SH-SY5Y (cell line): ENCODE results near the gene COL19A1.
A peak's percentile ranks its signal among the peaks of the same experiment; 100 is the strongest.

Experiments
- GATA2 ChIP-seq: IDR thresholded peaks from 2 replicates; pipeline ENCODE4 v1.6.1; 2011; ENCODE audit warnings: mild to moderate bottlenecking, low read depth, low read length
- GATA3 ChIP-seq: IDR thresholded peaks from 2 replicates; pipeline ENCODE4 v1.6.1; 2011; ENCODE audit warnings: low read depth, mild to moderate bottlenecking, low read length, moderate library complexity

COL19A1 gene

GRCh38 chr6:69915346-69915745, 49.0 kb downstream of the COL19A1 start:
- TF ChIP-seq GATA3, result no peak
- no peak for TF ChIP-seq GATA2

- TF ChIP-seq GATA3 (no peak), GATA2 (no peak)
Measured at GRCh38 chr6:69917834-69918233, 51.5 kb downstream of the COL19A1 start.

GRCh38 chr6:69918813-69919475, 52.6 kb downstream of the COL19A1 start:
- no peak for TF ChIP-seq GATA3
- no peak for TF ChIP-seq GATA2

GRCh38 chr6:69926745-69927144, 60.4 kb downstream of the COL19A1 start:
- no peak for TF ChIP-seq GATA2
- TF ChIP-seq GATA3, result no peak

GRCh38 chr6:69933239-69933638, 66.9 kb downstream of the COL19A1 start:
- no peak for TF ChIP-seq GATA3
- no peak for TF ChIP-seq GATA2

- TF ChIP-seq GATA2 (no peak), GATA3 (no peak)
Measured at GRCh38 chr6:69935079-69935478, 68.7 kb downstream of the COL19A1 start.

GRCh38 chr6:69936674-69937363, 70.5 kb downstream of the COL19A1 start:
- TF ChIP-seq GATA3, result no peak
- TF ChIP-seq GATA2, result no peak

- TF ChIP-seq GATA3 (no peak), GATA2 (no peak)
Measured at GRCh38 chr6:69937402-69938136, 71.2 kb downstream of the COL19A1 start.

GRCh38 chr6:69942485-69942884, 76.1 kb downstream of the COL19A1 start:
- TF ChIP-seq GATA3 (no peak), GATA2 (no peak)

- TF ChIP-seq GATA3 (no peak), GATA2 (no peak)
Measured at GRCh38 chr6:69945192-69945591, 78.8 kb downstream of the COL19A1 start.

- TF ChIP-seq GATA2, result no peak
- TF ChIP-seq GATA3, result no peak
Measured at GRCh38 chr6:69948479-69949114, 82.2 kb downstream of the COL19A1 start.

- no peak for TF ChIP-seq GATA3
- no peak for TF ChIP-seq GATA2
Measured at GRCh38 chr6:69953491-69953890, 87.1 kb downstream of the COL19A1 start.

GRCh38 chr6:69954733-69955132, 88.4 kb downstream of the COL19A1 start:
- TF ChIP-seq GATA2 (no peak), GATA3 (no peak)

- TF ChIP-seq GATA3, result peak; percentile 66
- TF ChIP-seq GATA2, result peak; percentile 58; the same call in 1 of the 2 replicates
Measured at GRCh38 chr6:69957985-69958559, 91.7 kb downstream of the COL19A1 start.

- no peak for TF ChIP-seq GATA3
- no peak for TF ChIP-seq GATA2
Measured at GRCh38 chr6:69958978-69959377, 92.6 kb downstream of the COL19A1 start.
